Right ventricle myocardium inferior (tissue), 1 donor: ENCODE data around the gene ZBTB22. TPM values are rescaled to one million over a fixed set of nuclear protein-coding genes. Genes with fewer than 3 reads are reported as not detected.
A peak's percentile ranks its signal among the peaks of the same experiment; 100 is the strongest.
"Not testable (repeated sequence)": the region's sequence is repeated elsewhere in the genome, so short reads cannot be mapped to it uniquely, and the experiment has no call there.

ENCODE experiments used
- ATAC-seq: fragments of 200-7000 bp; cut with Tn5 transposase; one replicate; pipeline ENCODE4 v1.9.1; 2020; ENCODE audit warnings: mild to moderate bottlenecking, moderate library complexity
- DNase-seq: peaks from one replicate; pipeline ENCODE4 v3.0.0; 2021; ENCODE audit errors: missing footprints
- intact Hi-C: fragments of 100-400 bp; cut with DNase I; formaldehyde crosslinking; loops from one replicate; pipeline ENCODE4 v1.11.0; 2022
- total RNA-seq: library from RNA; stranded (reverse); fragmentation: NEBNext Ultra II Directional; extraction: Animal tissue kit (Norgen Biotek cat#: 25700); gene quantifications from one replicate; pipeline ENCODE4 v1.2.1, GENCODE V29; 2021
- donor health status: DM: no; HTN: yes; CAD: no; lungs with severe emphysema.

The ZBTB22 gene
- total RNA-seq, 1 donor from 2014 or later: 10.8 TPM

GRCh38 chr6:33288921-33289783 is 28.4 kb downstream of the ZBTB22 start, which contains the start of the genes PFDN6 and WDR46:
PFDN6 (plus strand) TSS chr6:33289601; CDS start chr6:33289857, 256 bp downstream.
WDR46 (minus strand) TSS chr6:33289239; CDS start chr6:33289170, 69 bp downstream.
- intact Hi-C loops: loop anchor here (10.0 kb wide), 1 partner anchor 126 kb away; the partner anchor contains the start of genes CUTA and PHF1
- DNase-seq (peak; percentile 86), ATAC-seq (peak; percentile 95)

DNA sequence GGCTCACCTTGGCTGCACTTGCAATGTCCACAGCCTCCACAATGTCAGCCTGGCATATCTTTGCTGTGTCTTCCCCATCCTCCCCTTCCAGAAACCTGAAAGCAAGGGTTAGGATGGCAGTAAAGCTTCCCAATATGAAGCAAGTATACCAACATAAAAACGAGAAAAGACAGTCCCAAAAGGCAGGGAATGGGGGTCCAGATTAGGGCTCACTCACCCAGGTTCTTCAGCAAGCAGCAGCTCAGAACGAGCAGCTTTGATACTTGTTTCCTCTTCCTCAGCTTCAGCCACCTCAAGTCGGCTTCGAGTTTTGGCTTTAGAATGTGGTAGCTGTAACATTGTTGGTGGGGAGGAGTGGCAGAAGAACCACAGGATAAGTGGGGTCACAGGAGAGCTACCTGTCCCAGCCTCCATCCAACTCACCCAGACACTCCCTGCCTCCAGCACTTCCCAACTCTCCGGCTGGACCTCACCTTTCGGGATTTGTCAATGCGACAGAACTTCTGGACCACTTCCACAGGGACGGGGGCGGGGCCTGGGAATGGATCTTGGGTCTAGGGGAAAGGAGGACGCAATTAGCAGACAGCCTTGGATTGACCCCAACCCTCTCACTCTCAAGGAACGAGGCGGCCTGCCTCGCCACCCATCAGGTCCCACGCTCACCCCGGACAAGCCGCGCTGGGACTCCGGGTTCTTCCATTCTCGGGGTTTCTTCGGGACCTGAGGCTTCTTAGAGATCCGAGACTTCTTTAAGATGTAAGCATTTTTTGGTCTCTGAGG is 29.2 kb downstream of the ZBTB22 start:
- ATAC-seq (no peak), DNase-seq (no peak)
- intact Hi-C loops: loop anchor here (10.0 kb wide), 1 partner anchor 126 kb away; the partner anchor contains the start of genes CUTA and PHF1

- intact Hi-C loops: loop anchor here (10.0 kb wide), 1 partner anchor 128 kb away; the partner anchor contains the start of genes CUTA and PHF1
- no peak for DNase-seq
- ATAC-seq: no peak
These were observed 30.3 kb downstream of the ZBTB22 start for GRCh38 chr6:33286946-33287914.

GRCh38 chr6:33285214-33285613 is 32.3 kb downstream of the ZBTB22 start:
- not testable (repeated sequence) for DNase-seq, ATAC-seq
- intact Hi-C loops: loop anchor here (10.0 kb wide), 1 partner anchor 130 kb away; the partner anchor contains the start of genes CUTA and PHF1

DNA sequence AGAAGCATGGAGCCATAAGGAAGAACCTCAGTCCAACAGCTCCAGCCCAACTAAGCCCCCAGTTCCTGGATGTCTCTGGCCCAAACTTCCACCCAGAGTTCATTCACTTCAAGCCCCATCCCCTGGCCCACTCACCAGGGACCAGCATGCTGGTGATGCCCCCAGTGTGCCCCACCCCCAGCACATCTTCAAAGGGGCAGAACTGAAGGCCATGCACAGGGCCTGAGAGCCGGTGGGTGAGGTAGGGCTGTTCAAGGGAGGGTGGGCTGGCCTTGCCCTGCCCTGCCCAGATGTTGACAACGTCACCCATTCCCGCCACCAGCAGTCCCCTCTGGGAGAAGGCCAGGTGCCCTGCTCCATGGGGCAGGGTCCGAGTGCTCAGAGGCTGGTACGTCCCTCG is 37.0 kb downstream of the ZBTB22 start:
- no peak for ATAC-seq
- intact Hi-C loops: loop anchor here (10.0 kb wide), 1 partner anchor 134 kb away; the partner anchor contains the start of genes CUTA and PHF1
- peak; percentile 56 for DNase-seq

- intact Hi-C loops: loop anchor here (10.0 kb wide), 1 partner anchor 135 kb away; the partner anchor contains the start of genes CUTA and PHF1
- ATAC-seq (no peak), DNase-seq (no peak)
These were observed 37.5 kb downstream of the ZBTB22 start for GRCh38 chr6:33279971-33280511.

DNA sequence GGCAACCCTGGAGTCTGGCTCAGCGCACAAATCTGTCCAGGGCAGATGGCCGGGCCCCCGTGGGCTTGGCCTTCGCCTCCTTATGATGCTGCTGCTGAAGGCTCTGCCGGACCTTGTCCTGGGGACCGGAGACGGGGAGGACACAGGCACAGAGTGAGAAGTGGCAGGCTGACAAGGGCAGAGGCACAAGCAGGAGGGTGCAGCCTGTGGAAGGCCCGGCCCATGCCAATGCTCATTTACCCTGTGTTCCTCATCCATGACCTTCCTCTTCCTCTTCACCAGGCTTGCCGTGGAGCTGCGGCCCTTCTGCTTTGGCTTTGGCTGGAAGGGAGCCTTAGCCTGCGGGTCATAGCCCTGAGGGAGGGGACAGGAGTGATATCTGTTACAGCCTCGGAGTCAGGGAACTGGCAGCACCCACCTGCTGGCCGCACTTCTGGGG is 38.3 kb downstream of the ZBTB22 start:
- intact Hi-C loops: no loop called here
- no peak for DNase-seq
- ATAC-seq: no peak

DNA sequence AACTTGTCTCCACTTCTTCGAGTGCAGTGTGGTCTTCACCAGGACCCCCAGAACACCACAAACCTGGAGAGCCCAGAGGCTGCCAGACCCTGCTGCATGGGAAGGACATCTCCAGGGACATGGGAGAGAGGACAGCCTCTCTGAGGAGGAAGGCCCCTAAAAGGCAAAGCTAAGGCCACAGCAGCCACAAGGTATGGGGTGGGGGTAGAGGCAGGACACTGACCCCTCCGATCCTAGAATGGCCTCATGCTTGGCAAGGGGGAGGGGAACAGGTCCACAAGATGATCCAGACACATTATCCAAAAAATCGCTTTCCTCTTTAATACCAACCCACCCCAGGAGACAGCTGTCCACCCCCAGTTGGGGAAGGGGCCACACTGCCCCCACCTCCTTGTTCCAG is 38.7 kb downstream of the ZBTB22 start:
- ATAC-seq (no peak), DNase-seq (no peak)
- intact Hi-C loops: no loop called here

DNA sequence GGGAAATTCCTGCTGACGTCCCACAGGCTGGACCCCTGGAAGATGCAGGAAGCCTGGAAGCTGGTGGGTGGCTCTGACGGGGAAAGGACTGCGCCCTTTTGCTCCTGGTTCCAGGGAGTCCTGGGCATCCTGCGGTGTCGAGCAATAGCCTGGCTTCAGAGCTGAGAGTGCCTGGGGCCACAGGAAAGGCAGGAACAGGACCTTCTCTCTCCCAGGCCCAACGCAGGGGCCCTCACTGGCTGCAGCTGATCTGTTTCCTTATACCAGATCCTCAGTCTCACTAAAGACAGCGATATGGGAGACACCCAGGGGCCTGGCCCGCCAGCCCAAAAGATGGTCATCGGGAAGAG is 39.2 kb downstream of the ZBTB22 start:
- intact Hi-C loops: no loop called here
- DNase-seq: no peak
- no peak for ATAC-seq

DNA sequence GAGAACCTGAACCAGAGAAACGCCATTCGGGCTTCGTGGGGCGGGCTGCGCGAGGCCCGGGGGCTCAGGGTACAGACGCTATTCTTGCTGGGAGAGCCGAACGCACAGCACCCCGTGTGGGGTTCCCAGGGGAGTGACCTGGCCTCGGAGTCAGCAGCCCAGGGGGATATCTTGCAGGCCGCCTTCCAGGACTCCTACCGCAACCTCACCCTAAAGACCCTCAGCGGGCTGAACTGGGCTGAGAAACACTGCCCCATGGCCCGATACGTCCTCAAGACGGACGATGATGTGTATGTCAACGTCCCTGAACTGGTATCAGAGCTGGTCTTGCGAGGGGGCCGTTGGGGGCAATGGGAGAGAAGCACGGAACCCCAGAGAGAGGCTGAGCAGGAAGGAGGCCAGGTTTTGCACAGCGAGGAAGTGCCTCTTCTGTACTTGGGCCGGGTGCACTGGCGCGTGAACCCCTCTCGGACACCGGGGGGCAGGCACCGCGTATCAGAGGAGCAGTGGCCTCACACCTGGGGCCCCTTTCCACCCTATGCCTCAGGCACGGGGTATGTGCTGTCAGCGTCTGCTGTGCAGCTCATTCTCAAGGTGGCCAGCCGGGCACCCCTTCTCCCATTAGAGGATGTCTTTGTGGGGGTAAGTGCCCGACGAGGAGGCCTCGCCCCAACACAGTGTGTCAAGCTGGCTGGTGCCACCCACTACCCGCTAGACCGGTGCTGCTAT is 39.7 kb downstream of the ZBTB22 start:
- peak; percentile 56 for DNase-seq
- ATAC-seq: no peak
- intact Hi-C loops: no loop called here

DNA sequence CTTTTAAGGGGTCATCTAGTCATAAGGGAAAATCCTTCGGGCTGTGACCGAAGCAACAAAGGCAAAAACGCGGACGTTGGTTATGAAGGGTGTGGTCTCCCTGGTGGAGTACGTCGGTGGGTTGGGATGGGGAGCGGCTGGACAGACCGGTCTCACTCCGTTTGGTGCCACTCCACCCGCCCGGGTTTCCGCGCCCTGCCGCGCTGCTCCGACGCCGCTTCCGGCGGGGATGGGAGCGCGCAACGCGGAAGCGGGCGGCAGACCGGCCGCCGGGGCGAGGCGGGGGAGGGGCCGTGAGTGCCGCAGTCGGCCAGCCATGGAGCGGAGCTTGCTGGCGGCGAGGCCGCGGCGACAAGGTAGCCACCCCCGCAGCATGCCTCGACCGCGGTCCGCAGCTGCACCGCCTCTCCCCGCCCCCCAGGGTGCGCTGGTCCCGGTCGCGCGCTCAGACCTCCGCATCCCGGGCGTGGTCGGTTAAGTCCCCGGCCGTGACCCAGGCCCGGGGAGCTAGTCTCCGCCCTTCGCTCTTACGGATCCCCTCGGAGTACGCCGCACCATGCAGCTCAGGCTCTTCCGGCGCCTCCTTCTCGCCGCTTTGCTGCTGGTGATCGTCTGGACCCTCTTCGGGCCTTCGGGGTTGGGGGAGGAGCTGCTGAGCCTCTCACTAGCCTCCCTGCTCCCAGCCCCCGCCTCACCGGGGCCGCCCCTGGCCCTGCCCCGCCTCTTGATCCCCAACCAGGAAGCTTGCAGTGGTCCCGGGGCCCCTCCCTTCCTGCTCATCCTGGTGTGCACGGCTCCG is 40.5 kb downstream of the ZBTB22 start, which contains the start of gene B3GALT4:
Gene B3GALT4, plus strand, starts transcription at position 260 of the 799 bp plus-strand sequence. Its CDS starts 297 bp downstream, at position 557.
- intact Hi-C loops: no loop called here
- peak; percentile 91 for DNase-seq
- ATAC-seq: peak; percentile 69

GRCh38 chr6:33276581-33276863 is 41.0 kb downstream of the ZBTB22 start:
- intact Hi-C loops: no loop called here
- DNase-seq (peak; percentile 18), ATAC-seq (no peak)

DNA sequence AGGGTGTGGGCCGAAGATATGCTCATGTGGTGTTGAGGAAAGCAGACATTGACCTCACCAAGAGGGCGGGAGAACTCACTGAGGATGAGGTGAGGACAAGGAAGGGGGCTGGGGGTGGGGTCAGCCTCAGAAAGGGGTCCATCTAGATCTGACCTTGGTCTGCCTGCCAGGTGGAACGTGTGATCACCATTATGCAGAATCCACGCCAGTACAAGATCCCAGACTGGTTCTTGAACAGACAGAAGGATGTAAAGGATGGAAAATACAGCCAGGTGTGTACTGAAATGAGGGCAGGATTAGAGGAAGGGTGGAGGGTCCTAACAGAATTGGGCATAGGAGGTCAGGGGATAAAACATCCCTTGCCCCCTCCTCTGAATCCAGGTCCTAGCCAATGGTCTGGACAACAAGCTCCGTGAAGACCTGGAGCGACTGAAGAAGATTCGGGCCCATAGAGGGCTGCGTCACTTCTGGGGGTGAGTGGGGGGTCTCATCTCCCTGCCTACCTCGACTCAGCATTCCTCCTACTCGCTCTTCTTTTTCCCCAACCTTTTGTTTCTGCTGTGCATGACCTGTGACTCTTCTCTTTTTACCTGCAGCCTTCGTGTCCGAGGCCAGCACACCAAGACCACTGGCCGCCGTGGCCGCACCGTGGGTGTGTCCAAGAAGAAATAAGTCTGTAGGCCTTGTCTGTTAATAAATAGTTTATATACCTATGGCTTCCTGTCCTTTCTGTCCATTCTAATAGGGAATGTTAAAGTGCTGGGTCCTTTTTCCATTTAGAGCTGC is 41.6 kb downstream of the ZBTB22 start:
- ATAC-seq, intact Hi-C loops, DNase-seq: not testable (repeated sequence)

DNA sequence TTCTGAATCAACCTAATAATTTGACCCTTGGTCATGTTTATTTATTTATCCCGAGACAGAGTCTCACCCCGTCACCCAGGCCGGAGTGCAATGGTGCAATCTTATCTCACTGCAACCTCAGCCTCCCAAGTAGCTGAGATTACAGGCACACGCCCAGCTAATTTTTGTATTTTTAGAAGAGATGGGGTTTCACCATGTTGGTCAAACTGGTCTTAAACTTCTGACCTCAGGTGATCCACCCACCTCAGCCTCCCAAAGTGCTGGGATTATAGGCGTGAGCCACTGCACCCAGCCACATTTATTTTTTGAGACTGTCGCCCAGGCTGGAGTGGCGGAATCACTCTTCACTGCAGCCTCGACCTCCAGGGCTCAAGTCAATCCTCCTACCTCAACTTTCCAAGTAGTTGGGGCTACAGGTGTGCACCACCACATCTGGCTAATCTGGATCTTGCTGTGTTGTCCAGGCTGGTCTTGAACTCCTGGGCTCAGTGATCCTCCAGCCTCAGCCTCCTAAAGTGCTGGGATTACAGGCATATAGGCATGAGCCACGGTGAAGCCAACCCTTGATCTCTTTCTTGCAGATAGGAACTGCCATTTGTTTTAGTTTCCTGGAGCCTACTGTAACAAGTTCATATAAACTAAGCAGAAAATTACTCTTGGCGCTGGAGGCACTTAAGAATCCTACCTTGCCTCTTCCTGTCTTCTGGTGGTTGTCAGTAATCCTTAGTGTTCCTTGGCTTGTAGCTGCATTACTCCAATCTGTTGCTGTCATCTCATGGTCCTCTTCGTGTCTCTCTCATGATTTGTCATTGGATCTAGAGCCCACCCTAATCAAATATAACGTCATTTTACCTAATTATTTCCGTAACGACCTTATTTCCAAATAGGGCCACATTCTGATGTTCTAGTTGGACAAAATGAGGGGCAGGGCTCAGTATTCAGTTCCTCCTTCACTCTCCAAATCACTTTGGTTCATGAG is 43.3 kb downstream of the ZBTB22 start:
- no peak for ATAC-seq
- intact Hi-C loops: loop anchor here (2.0 kb wide), 1 partner anchor 43 kb away; the partner anchor contains the start of gene ZBTB22
- no peak for DNase-seq
